ENCODE data around the gene POU5F1. TPM values are rescaled to one million over a fixed set of nuclear protein-coding genes. Genes with fewer than 3 reads are reported as not detected.

The POU5F1 gene
- total and polyA plus RNA-seq, 7 experiments from 2014 or later = 0.18 to 0.46 TPM; not detected in 5

DNA sequence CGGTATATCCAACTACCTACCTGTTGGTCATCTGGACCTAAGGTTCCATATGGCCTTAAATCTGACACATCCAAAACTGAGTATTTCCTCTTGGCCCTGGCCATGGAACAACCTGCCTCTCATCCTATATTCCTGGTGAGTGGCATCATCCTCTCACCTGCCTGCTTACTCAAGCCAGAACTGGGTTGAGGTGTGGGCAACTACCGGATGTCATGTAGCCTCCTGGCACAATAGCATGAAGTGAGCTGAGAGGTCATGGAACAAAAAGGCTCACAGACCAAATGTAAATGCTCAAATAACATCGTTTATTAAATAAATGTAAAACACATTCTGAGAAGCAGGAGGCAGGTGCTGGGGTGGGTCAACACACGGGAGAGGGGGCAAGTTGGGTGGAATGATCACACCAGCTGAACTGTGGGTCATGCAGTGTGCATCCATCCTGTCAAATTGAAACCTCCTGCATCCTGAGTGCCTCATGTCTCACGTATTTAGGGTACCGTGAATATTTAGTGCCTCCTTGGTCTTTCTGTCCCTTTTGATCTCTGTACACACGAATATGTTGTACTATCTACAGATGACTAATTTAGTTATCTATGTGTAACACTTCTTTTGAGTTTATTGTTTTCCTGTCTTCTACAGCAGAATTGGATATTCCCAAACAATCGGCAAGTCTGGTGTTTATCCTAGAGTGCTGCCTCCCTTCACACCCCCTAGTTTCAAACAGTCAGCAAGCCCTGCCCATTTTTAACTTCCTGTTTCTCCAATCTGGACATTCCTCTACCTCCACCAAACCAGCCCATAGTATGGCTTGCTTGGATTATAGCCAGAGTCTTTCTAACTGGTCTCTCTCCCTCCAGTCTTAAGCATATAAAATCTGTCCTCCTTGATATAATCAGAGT is 7.9 kb upstream of the POU5F1 start:
- H3K27me3 ChIP-seq (ENCODE audit: control insufficient read depth in 2 of 2, insufficient read depth in 2 of 2, low read length in 2 of 2) = no peaks in the 10 kb centered on the region
- peaks cover 0 to 1% (median 0%) of the 10 kb centered on the region in 11 donors for H3K9me3 Mint-ChIP-seq
- no peak overlapping the region for H3K4me3 Mint-ChIP-seq
- no peak overlapping the region for H3K27ac Mint-ChIP-seq
- ChIA-PET CTCF (no interaction called here), POLR2A (no interaction called here)
- peaks cover 0 to 15% (median 8%) of the 10 kb centered on the region in 7 donors for H3K4me1 Mint-ChIP-seq
- H3K9me3 ChIP-seq (ENCODE audit: control insufficient read depth in 2 of 3, low read length in 3 of 3) = no peaks in the 10 kb centered on the region
- H3K4me3 ChIP-seq (ENCODE audit: low read length) = no peak overlapping the region
- H3K4me1 ChIP-seq (ENCODE audit: control insufficient read depth in 2 of 2, insufficient read depth in 2 of 2, low read length in 2 of 2) = peaks cover 0 to 4% of the 10 kb centered on the region in 2 donors
- H3K27ac ChIP-seq (ENCODE audit: low read depth, low read length) = no peak overlapping the region
- DNase-seq = no peak
- no peaks in the 10 kb centered on the region for H3K27me3 Mint-ChIP-seq
- no peaks in the 10 kb centered on the region for H3K36me3 ChIP-seq (ENCODE audit: control insufficient read depth in 2 of 3, insufficient read depth in 3 of 3, low read length in 3 of 3)
- no peaks in the 10 kb centered on the region for H3K36me3 Mint-ChIP-seq
- no peak for ATAC-seq
- intact Hi-C loops (cut with micrococcal nuclease) = no loop called here

DNA sequence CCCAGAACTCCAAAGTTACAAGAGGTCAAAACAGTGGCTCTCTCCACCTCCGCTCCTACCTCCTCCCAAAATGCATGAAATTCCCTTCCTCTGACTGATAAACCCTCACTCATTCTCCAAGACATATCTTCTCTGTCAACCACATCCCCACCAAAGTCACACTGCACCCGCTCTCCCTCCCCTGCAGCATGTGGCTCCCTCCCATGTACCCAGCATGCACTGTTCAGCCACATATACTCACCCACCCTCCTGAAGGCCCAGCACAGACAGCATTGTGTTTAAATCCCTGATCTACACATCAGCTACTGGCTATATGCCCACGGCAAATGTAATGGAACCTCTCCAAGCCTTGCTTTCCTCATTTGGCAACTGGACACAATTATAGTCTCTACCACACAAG is 5.5 kb upstream of the POU5F1 start:
- Histone ChIP-seq H3K27me3 (ENCODE audit: control insufficient read depth in 2 of 2, insufficient read depth in 2 of 2, low read length in 2 of 2) (no peaks in the 10 kb centered on the region), H3K27ac (ENCODE audit: low read depth, low read length) (no peak overlapping the region), H3K36me3 (ENCODE audit: control insufficient read depth in 2 of 3, insufficient read depth in 3 of 3, low read length in 3 of 3) (no peaks in the 10 kb centered on the region), H3K9me3 (ENCODE audit: control insufficient read depth in 2 of 3, low read length in 3 of 3) (no peaks in the 10 kb centered on the region), H3K4me1 (ENCODE audit: control insufficient read depth in 2 of 2, insufficient read depth in 2 of 2, low read length in 2 of 2) (peaks cover 0 to 4% of the 10 kb centered on the region in 2 donors), H3K4me3 (ENCODE audit: low read length) (no peak overlapping the region)
- ATAC-seq (no peak), DNase-seq (no peak)
- peaks cover 0 to 15% (median 8%) of the 10 kb centered on the region in 7 donors for H3K4me1 Mint-ChIP-seq
- peak overlapping the region in 1 of 10 donors; percentile 25 for H3K4me3 Mint-ChIP-seq
- H3K27me3 Mint-ChIP-seq = no peaks in the 10 kb centered on the region
- intact Hi-C loops (cut with micrococcal nuclease) = no loop called here
- CTCF ChIA-PET = no interaction called here
- peaks cover 0 to 1% (median 0%) of the 10 kb centered on the region in 11 donors for H3K9me3 Mint-ChIP-seq
- H3K27ac Mint-ChIP-seq = peak overlapping the region in 1 of 9 donors; percentile 16
- H3K36me3 Mint-ChIP-seq = no peaks in the 10 kb centered on the region
- POLR2A ChIA-PET = interaction anchor here (0.6 to 0.7 kb wide), 2 partner anchors 50 to 1047 kb away, joined by 3 read pairs; no protein-coding TSS in a partner anchor

DNA sequence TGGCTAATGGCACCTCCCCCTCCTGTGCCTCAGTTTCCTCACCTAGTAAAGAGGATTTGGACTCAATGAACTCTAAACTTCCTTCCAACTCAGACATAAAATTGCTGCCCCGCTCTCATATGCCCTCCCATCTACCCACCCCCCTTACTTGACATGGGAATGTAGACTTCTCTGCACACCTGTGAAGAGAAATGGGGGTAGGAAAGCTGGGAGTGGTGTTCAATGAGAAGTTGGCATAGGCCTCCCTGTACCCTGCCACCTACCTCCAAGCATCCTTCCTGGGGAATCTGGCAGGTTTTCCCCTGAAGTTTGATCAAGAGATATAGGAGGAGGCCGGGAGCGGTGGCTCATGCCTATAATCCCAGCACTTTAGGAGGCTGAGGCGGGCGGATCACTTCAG is 3.9 kb upstream of the POU5F1 start:
- peaks cover 0 to 1% (median 0%) of the 10 kb centered on the region in 11 donors for H3K9me3 Mint-ChIP-seq
- Histone ChIP-seq H3K27me3 (ENCODE audit: control insufficient read depth in 2 of 2, insufficient read depth in 2 of 2, low read length in 2 of 2) (no peaks in the 10 kb centered on the region), H3K9me3 (ENCODE audit: control insufficient read depth in 2 of 3, low read length in 3 of 3) (no peaks in the 10 kb centered on the region), H3K4me3 (ENCODE audit: low read length) (no peak overlapping the region), H3K4me1 (ENCODE audit: control insufficient read depth in 2 of 2, insufficient read depth in 2 of 2, low read length in 2 of 2) (peaks cover 0 to 4% of the 10 kb centered on the region in 2 donors), H3K36me3 (ENCODE audit: control insufficient read depth in 2 of 3, insufficient read depth in 3 of 3, low read length in 3 of 3) (no peaks in the 10 kb centered on the region), H3K27ac (ENCODE audit: low read depth, low read length) (no peak overlapping the region)
- ChIA-PET POLR2A (no interaction called here), CTCF (no interaction called here)
- intact Hi-C loops (cut with micrococcal nuclease) = no loop called here
- H3K4me3 Mint-ChIP-seq = no peak overlapping the region
- H3K36me3 Mint-ChIP-seq = no peaks in the 10 kb centered on the region
- H3K27ac Mint-ChIP-seq = no peak overlapping the region
- DNase-seq = no peak
- no peaks in the 10 kb centered on the region for H3K27me3 Mint-ChIP-seq
- H3K4me1 Mint-ChIP-seq = peaks cover 0 to 15% (median 6%) of the 10 kb centered on the region in 7 donors
- ATAC-seq = no peak

DNA sequence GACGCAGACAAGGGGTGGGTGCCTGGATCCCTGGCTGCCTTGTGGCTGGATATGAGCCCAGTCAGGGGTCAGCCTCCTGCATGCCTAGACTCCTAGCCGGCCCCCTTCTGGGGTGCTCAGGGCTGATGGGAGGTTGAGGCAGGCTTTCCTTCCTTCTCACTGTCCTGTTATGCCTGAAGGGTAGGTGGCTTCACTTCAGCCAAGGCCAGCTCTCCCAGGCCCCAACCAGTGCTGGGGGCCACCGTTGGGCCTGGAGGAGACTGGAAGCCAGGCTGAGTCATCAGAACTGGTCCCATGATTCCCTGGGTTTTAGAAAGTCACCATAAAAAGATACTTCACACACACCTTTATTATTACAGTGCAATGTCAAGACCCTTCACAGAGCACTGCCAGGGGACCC is 2.9 kb upstream of the POU5F1 start:
- H3K9me3 ChIP-seq (ENCODE audit: control insufficient read depth in 2 of 3, low read length in 3 of 3) = no peaks in the 10 kb centered on the region
- H3K27me3 ChIP-seq (ENCODE audit: control insufficient read depth in 2 of 2, insufficient read depth in 2 of 2, low read length in 2 of 2) = no peaks in the 10 kb centered on the region
- peaks cover 0 to 7% (median under 1%) of the 10 kb centered on the region in 7 donors for H3K4me1 Mint-ChIP-seq
- H3K4me3 Mint-ChIP-seq = no peak overlapping the region
- H3K36me3 ChIP-seq (ENCODE audit: control insufficient read depth in 2 of 3, insufficient read depth in 3 of 3, low read length in 3 of 3) = no peaks in the 10 kb centered on the region
- H3K9me3 Mint-ChIP-seq = no peaks in the 10 kb centered on the region
- no peak overlapping the region for H3K27ac Mint-ChIP-seq
- peaks cover 0 to under 1% of the 10 kb centered on the region in 2 donors for H3K4me1 ChIP-seq (ENCODE audit: control insufficient read depth in 2 of 2, insufficient read depth in 2 of 2, low read length in 2 of 2)
- no peak overlapping the region for H3K4me3 ChIP-seq (ENCODE audit: low read length)
- H3K27me3 Mint-ChIP-seq = no peaks in the 10 kb centered on the region
- no peak for ATAC-seq
- CTCF ChIA-PET = no interaction called here
- H3K27ac ChIP-seq (ENCODE audit: low read depth, low read length) = no peak overlapping the region
- intact Hi-C loops (cut with micrococcal nuclease) = no loop called here
- POLR2A ChIA-PET = no interaction called here
- DNase-seq = no peak
- no peaks in the 10 kb centered on the region for H3K36me3 Mint-ChIP-seq

DNA sequence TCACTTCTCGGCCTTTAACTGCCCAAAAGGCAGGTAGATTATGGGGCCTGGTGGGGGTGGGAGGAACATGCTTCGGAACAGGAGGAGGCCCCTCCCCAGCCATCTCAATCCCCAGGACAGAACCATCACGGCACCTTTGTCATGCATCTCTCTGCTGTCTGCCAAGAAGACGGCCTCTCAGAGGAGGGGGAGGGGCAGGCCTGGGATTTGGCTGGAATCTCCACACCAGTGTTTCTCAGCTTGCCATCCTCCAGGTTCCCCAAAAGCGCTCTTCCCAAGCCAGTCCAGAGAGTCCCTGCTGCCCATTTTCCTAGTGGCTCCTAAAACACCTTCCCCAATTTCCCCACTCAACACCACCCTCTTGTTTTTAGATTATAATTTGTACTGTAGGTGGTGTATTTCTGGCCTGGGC is 2.5 kb upstream of the POU5F1 start:
- Mint-ChIP-seq H3K27ac (no peak overlapping the region), H3K9me3 (no peaks in the 10 kb centered on the region), H3K4me1 (peaks cover 0 to 7% (median 0%) of the 10 kb centered on the region in 7 donors), H3K36me3 (no peaks in the 10 kb centered on the region), H3K27me3 (no peaks in the 10 kb centered on the region), H3K4me3 (no peak overlapping the region)
- no peaks in the 10 kb centered on the region for H3K9me3 ChIP-seq (ENCODE audit: control insufficient read depth in 2 of 3, low read length in 3 of 3)
- no peak for ATAC-seq
- H3K4me1 ChIP-seq (ENCODE audit: control insufficient read depth in 2 of 2, insufficient read depth in 2 of 2, low read length in 2 of 2) = no peaks in the 10 kb centered on the region
- DNase-seq = no peak
- no peak overlapping the region for H3K4me3 ChIP-seq (ENCODE audit: low read length)
- no peaks in the 10 kb centered on the region for H3K36me3 ChIP-seq (ENCODE audit: control insufficient read depth in 2 of 3, insufficient read depth in 3 of 3, low read length in 3 of 3)
- CTCF ChIA-PET = no interaction called here
- intact Hi-C loops (cut with micrococcal nuclease) = no loop called here
- H3K27me3 ChIP-seq (ENCODE audit: control insufficient read depth in 2 of 2, insufficient read depth in 2 of 2, low read length in 2 of 2) = no peaks in the 10 kb centered on the region
- POLR2A ChIA-PET = no interaction called here
- H3K27ac ChIP-seq (ENCODE audit: low read depth, low read length) = no peak overlapping the region

DNA sequence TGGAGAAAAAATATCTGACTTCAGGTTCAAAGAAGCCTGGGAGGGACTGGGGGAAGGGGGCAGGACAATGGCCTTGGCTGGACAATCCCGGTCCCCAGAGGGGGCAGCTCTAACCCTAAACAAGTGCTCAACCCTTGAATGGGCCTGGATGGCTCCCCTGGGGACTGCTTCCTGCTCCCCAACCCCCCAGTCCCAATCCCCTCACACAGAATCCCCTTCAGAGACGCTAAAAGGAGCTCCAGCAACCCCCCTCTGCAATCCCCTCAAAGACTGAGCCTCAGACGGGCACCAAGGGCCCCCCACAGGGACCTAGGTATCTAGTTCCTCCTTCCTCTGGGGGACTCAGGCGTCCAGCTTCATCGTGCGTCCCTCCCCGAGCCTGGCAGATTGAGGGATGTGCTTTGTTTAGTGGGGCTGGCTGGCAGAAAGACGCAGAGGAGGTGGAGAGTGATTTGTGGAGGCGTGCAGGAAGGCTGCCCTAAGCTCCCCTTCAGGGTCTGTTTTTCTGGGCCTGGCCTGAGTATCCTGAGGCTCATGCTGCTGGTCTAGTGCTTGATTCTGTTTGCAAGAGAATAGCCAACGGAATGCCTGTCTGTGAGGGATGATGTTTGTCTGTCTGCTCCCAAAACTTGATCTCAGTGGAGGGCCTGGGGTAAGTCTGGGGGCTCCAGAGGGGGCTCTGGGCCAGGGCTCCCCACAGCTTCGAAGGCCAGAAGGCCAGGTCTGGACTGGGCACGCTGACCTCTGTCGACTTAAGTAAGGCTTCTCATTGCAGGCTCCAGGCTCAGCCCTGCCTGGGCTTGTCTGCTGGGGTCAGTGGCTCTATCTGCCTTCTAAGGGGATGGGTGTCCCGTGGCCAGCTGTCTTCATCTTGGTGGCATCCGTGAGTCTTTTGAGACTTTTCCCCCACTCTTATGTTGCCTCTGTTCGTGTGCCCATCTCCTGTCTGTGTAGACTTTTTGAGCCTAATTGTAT is 1.7 kb upstream of the POU5F1 start:
- intact Hi-C loops (cut with micrococcal nuclease) = no loop called here
- Histone ChIP-seq H3K4me1 (ENCODE audit: control insufficient read depth in 2 of 2, insufficient read depth in 2 of 2, low read length in 2 of 2) (no peaks in the 10 kb centered on the region), H3K27me3 (ENCODE audit: control insufficient read depth in 2 of 2, insufficient read depth in 2 of 2, low read length in 2 of 2) (no peaks in the 10 kb centered on the region), H3K9me3 (ENCODE audit: control insufficient read depth in 2 of 3, low read length in 3 of 3) (no peaks in the 10 kb centered on the region), H3K36me3 (ENCODE audit: control insufficient read depth in 2 of 3, insufficient read depth in 3 of 3, low read length in 3 of 3) (no peaks in the 10 kb centered on the region), H3K4me3 (ENCODE audit: low read length) (no peak overlapping the region), H3K27ac (ENCODE audit: low read depth, low read length) (no peak overlapping the region)
- Mint-ChIP-seq H3K9me3 (no peaks in the 10 kb centered on the region), H3K36me3 (no peaks in the 10 kb centered on the region), H3K4me3 (no peak overlapping the region), H3K4me1 (peaks cover 0 to 7% (median 0%) of the 10 kb centered on the region in 7 donors), H3K27ac (peak overlapping the region in 1 of 9 donors; percentile 12), H3K27me3 (no peaks in the 10 kb centered on the region)
- ATAC-seq = no peak
- POLR2A ChIA-PET = no interaction called here
- CTCF ChIA-PET = no interaction called here
- no peak for DNase-seq

Data from naive thymus-derived CD4-positive, alpha-beta T cell (primary cell).